ENCODE measurements around the gene ZDHHC24. TPM values are rescaled to one million over a fixed set of nuclear protein-coding genes. Genes with fewer than 3 reads are reported as not detected.

Gene ZDHHC24
- polyA plus RNA-seq, 1 donor from 2014 or later = 15.9 TPM

DNA sequence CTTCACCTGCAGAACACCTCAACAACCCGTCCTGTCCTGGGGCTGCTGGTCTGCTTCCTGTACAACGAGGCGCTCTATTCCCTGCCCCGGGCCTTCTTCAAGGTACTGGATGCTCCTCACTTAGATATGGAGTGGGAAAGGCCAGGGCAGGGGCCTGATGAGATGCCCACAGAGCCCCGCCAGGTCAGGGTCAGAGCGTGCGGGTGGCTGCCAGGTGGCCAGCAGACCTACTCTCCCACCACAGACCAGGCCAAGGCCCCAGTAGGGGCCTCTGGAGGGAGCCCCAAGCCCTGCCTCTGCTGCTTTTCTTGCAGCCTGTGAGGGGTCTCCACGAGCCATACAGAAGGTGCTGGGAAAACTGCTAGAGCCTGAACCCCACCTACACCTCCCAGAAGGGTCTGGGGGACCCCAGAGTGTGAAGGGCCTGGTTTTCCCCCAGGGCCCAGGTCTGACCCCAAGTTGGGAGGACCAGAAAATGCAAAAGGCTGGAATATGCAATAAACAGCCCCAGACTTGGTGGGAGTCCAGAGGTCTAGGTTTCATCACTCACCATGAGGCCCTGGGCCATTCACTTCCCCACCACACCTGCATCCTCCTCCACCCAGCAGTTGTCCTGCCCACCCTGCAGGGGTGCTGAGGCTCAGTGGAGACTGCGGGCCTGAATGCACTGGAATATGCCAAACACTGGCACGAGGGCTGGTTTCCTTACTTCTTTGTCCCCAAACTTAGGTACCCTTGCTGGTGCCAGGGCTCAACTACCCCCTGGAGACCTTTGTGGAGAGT is 14.7 kb downstream of the ZDHHC24 start:
- Histone ChIP-seq H3K27ac (ENCODE audit: low read length) (no peak overlapping the region), H3K27me3 (ENCODE audit: insufficient read depth, low read depth, low read length) (no peaks in the 10 kb centered on the region), H3K9ac (ENCODE audit: low read length) (no peak overlapping the region), H3K4me2 (ENCODE audit: low read length) (no peak overlapping the region), H2AFZ (ENCODE audit: low read depth, low read length) (no peak overlapping the region), H3F3A (ENCODE audit: insufficient read depth, low read length, poor library complexity, severe bottlenecking) (no peaks in the 10 kb centered on the region), H3K9me3 (ENCODE audit: low read length) (no peaks in the 10 kb centered on the region), H3K9me2 (ENCODE audit: insufficient read depth, low read length) (no peaks in the 10 kb centered on the region), H3K36me3 (ENCODE audit: insufficient read depth, low read length) (no peaks in the 10 kb centered on the region), H3K4me3 (ENCODE audit: low read length) (no peak overlapping the region), H4K20me1 (ENCODE audit: insufficient read depth) (no peaks in the 10 kb centered on the region), H3K79me2 (replicated peaks; ENCODE audit: insufficient read depth, low read length) (no peaks in the 10 kb centered on the region)
- TF ChIP-seq TAF1 (IDR thresholded peaks at IDR 0.05; ENCODE audit: low read depth) (no peak), SMC3 (conservative IDR thresholded peaks at IDR 0.05; ENCODE audit: poor library complexity) (no peak), MXI1 (conservative IDR thresholded peaks at IDR 0.05; ENCODE audit: poor library complexity, severe bottlenecking) (no peak), EP300 (conservative IDR thresholded peaks at IDR 0.05; ENCODE audit: poor library complexity, severe bottlenecking) (no peak)
- TF ChIP-seq, protein P1, sequence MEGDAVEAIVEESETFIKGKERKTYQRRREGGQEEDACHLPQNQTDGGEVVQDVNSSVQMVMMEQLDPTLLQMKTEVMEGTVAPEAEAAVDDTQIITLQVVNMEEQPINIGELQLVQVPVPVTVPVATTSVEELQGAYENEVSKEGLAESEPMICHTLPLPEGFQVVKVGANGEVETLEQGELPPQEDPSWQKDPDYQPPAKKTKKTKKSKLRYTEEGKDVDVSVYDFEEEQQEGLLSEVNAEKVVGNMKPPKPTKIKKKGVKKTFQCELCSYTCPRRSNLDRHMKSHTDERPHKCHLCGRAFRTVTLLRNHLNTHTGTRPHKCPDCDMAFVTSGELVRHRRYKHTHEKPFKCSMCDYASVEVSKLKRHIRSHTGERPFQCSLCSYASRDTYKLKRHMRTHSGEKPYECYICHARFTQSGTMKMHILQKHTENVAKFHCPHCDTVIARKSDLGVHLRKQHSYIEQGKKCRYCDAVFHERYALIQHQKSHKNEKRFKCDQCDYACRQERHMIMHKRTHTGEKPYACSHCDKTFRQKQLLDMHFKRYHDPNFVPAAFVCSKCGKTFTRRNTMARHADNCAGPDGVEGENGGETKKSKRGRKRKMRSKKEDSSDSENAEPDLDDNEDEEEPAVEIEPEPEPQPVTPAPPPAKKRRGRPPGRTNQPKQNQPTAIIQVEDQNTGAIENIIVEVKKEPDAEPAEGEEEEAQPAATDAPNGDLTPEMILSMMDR (IDR thresholded peaks at IDR 0.05; ENCODE audit: poor library complexity, severe bottlenecking) = no peak

- no peak overlapping the region for H3K9ac ChIP-seq (ENCODE audit: low read length)
Observed at GRCh38 chr11:66529655-66530054, 16.2 kb downstream of the ZDHHC24 start.

More at GRCh38 chr11:66529655-66530054, 16.2 kb downstream of the ZDHHC24 start:
- Histone ChIP-seq H3K27ac (ENCODE audit: low read length) (no peak overlapping the region), H3K4me2 (ENCODE audit: low read length) (no peak overlapping the region), H3K27me3 (ENCODE audit: insufficient read depth, low read depth, low read length) (no peaks in the 10 kb centered on the region), H3K79me2 (replicated peaks; ENCODE audit: insufficient read depth, low read length) (no peaks in the 10 kb centered on the region), H3K4me3 (ENCODE audit: low read length) (no peak overlapping the region), H4K20me1 (ENCODE audit: insufficient read depth) (no peaks in the 10 kb centered on the region), H3F3A (ENCODE audit: insufficient read depth, low read length, poor library complexity, severe bottlenecking) (no peaks in the 10 kb centered on the region), H3K9me3 (ENCODE audit: low read length) (no peaks in the 10 kb centered on the region), H3K9me2 (ENCODE audit: insufficient read depth, low read length) (no peaks in the 10 kb centered on the region), H2AFZ (ENCODE audit: low read depth, low read length) (no peak overlapping the region), H3K36me3 (ENCODE audit: insufficient read depth, low read length) (no peaks in the 10 kb centered on the region)
- no peak for TF ChIP-seq EP300 (conservative IDR thresholded peaks at IDR 0.05; ENCODE audit: poor library complexity, severe bottlenecking)
- TF ChIP-seq EZH2 (IDR thresholded peaks at IDR 0.05; ENCODE audit: borderline replicate concordance, insufficient read depth, low read length, poor library complexity, severe bottlenecking) = no peak
- TF ChIP-seq MXI1 (conservative IDR thresholded peaks at IDR 0.05; ENCODE audit: poor library complexity, severe bottlenecking) = no peak
- TF ChIP-seq, protein P1 (IDR thresholded peaks at IDR 0.05; ENCODE audit: poor library complexity, severe bottlenecking) = no peak
- TF ChIP-seq RAD21 (conservative IDR thresholded peaks at IDR 0.05) = no peak
- TF ChIP-seq TAF1 (IDR thresholded peaks at IDR 0.05; ENCODE audit: low read depth) = no peak
- TF ChIP-seq REST (IDR thresholded peaks at IDR 0.05; ENCODE audit: borderline replicate concordance) = no peak
- TF ChIP-seq POLR2AphosphoS5 (IDR thresholded peaks at IDR 0.05) = no peak
- TF ChIP-seq SMC3 (conservative IDR thresholded peaks at IDR 0.05; ENCODE audit: poor library complexity) = no peak
